ENCODE data around the gene UBE2D2. TPM values are rescaled to one million over a fixed set of nuclear protein-coding genes. Genes with fewer than 3 reads are reported as not detected.

UBE2D2 gene
- total RNA-seq, 1 donor from 2014 or later = 166 TPM

- no peak for TF ChIP-seq CTCF (conservative IDR thresholded peaks at IDR 0.05)
- Mint-ChIP-seq H3K9me3 (no peaks in the 10 kb centered on the region), H3K36me3 (ENCODE audit: low read depth) (no peaks in the 10 kb centered on the region), H3K4me3 (peak overlapping the region; percentile 89), H3K27me3 (ENCODE audit: low read depth) (peaks cover 38% of the 10 kb centered on the region), H3K4me1 (peaks cover 46% of the 10 kb centered on the region), H3K27ac (ENCODE audit: unreplicated experiment) (no peak overlapping the region)
- DNase-seq (ENCODE audit: low read depth, low spot score) = no peak
Measured at GRCh38 chr5:139646912-139647505, 85.9 kb downstream of the UBE2D2 start.

- Mint-ChIP-seq H3K27ac (ENCODE audit: unreplicated experiment) (no peak overlapping the region), H3K27me3 (ENCODE audit: low read depth) (peaks cover 38% of the 10 kb centered on the region), H3K4me3 (peak overlapping the region; percentile 89), H3K9me3 (no peaks in the 10 kb centered on the region), H3K4me1 (peaks cover 50% of the 10 kb centered on the region), H3K36me3 (ENCODE audit: low read depth) (no peaks in the 10 kb centered on the region)
- no peak for TF ChIP-seq CTCF (conservative IDR thresholded peaks at IDR 0.05)
- no peak for DNase-seq (ENCODE audit: low read depth, low spot score)
Measured at GRCh38 chr5:139647506-139648204, 86.5 kb downstream of the UBE2D2 start.

- peak; percentile 73 for DNase-seq (ENCODE audit: low read depth, low spot score)
- peak within 1 kb of the TSS; percentile 99 for H3K4me3 Mint-ChIP-seq
- peaks cover 56% of the 10 kb centered on the region for H3K4me1 Mint-ChIP-seq
- no peak for TF ChIP-seq CTCF (conservative IDR thresholded peaks at IDR 0.05)
- H3K27me3 Mint-ChIP-seq (ENCODE audit: low read depth) = peaks cover 38% of the 10 kb centered on the region
- no peaks in the 10 kb centered on the region for H3K36me3 Mint-ChIP-seq (ENCODE audit: low read depth)
- no peak within 1 kb of the TSS for H3K27ac Mint-ChIP-seq (ENCODE audit: unreplicated experiment)
- no peaks in the 10 kb centered on the region for H3K9me3 Mint-ChIP-seq
Measured at GRCh38 chr5:139648205-139649081, 87.3 kb downstream of the UBE2D2 start, which contains the start of gene CXXC5. TSS of gene CXXC5 (plus strand) at chr5:139648349. CDS start at chr5:139680524, 32,175 bp downstream.

GRCh38 chr5:139649082-139649991, 88.2 kb downstream of the UBE2D2 start:
- H3K27ac Mint-ChIP-seq (ENCODE audit: unreplicated experiment) = no peak overlapping the region
- H3K4me3 Mint-ChIP-seq = peak overlapping the region; percentile 99
- no peaks in the 10 kb centered on the region for H3K36me3 Mint-ChIP-seq (ENCODE audit: low read depth)
- H3K27me3 Mint-ChIP-seq (ENCODE audit: low read depth) = peaks cover 34% of the 10 kb centered on the region
- no peaks in the 10 kb centered on the region for H3K9me3 Mint-ChIP-seq
- peaks cover 57% of the 10 kb centered on the region for H3K4me1 Mint-ChIP-seq
- no peak for TF ChIP-seq CTCF (conservative IDR thresholded peaks at IDR 0.05)
- DNase-seq (ENCODE audit: low read depth, low spot score) = peak; percentile 38

All from neural crest cell (in vitro differentiated cells).